H7 (cell line): ENCODE results near the gene ATP7A. TPM values are rescaled to one million over a fixed set of nuclear protein-coding genes. Genes with fewer than 3 reads are reported as not detected.
"Not testable (repeated sequence)": the region's sequence is repeated elsewhere in the genome, so short reads cannot be mapped to it uniquely, and the experiment has no call there.

Experiments
- DNase-seq: peaks from one replicate; pipeline ENCODE4 v3.0.0; 2012
- H3K27me3 ChIP-seq: 2 replicates; pipeline ENCODE4 v1.6.0; 2011; ENCODE audit warnings: mild to moderate bottlenecking, low read length; ENCODE audit not compliant: control insufficient read depth, insufficient read depth
- H3K36me3 ChIP-seq: replicated peaks from 2 replicates; pipeline ENCODE4 v1.5.1; 2011; ENCODE audit warnings: low read length; ENCODE audit not compliant: control insufficient read depth, insufficient read depth
- H3K4me3 ChIP-seq: 2 replicates; pipeline ENCODE4 v1.5.1; 2011; ENCODE audit warnings: low read depth, mild to moderate bottlenecking, control low read depth, low read length, moderate library complexity; ENCODE audit not compliant: insufficient read depth
- total RNA-seq: library from RNA; depleted of rRNA; stranded (reverse); fragments of >200 nt; shearing (Covaris generic); gene quantifications from 2 replicates; pipeline ENCODE4 v1.2.3, GENCODE V29; 2014

Gene ATP7A
- total RNA-seq, 1 experiment from 2014 or later: 2.1 TPM

- H3K4me3 ChIP-seq: no peak overlapping the region
- H3K27me3 ChIP-seq: no peaks in the 10 kb centered on the region
- no peaks in the 10 kb centered on the region for H3K36me3 ChIP-seq
- no peak for DNase-seq
These were observed 13.9 kb downstream of the ATP7A start for GRCh38 chrX:77924320-77924859.

GRCh38 chrX:77925764-77926163, 15.3 kb downstream of the ATP7A start:
- DNase-seq: no peak
- Histone ChIP-seq H3K4me3 (no peak overlapping the region), H3K27me3 (no peaks in the 10 kb centered on the region), H3K36me3 (no peaks in the 10 kb centered on the region)

- Histone ChIP-seq H3K36me3 (no peaks in the 10 kb centered on the region), H3K27me3 (no peaks in the 10 kb centered on the region), H3K4me3 (no peak overlapping the region)
- DNase-seq: no peak
These were observed 20.1 kb downstream of the ATP7A start for GRCh38 chrX:77930581-77930980.

GRCh38 chrX:77935886-77936285, 25.4 kb downstream of the ATP7A start:
- Histone ChIP-seq H3K36me3 (no peaks in the 10 kb centered on the region), H3K27me3 (no peaks in the 10 kb centered on the region), H3K4me3 (no peak overlapping the region)
- no peak for DNase-seq

- DNase-seq: no peak
- no peak overlapping the region for H3K4me3 ChIP-seq
- H3K27me3 ChIP-seq: no peaks in the 10 kb centered on the region
- no peaks in the 10 kb centered on the region for H3K36me3 ChIP-seq
These were observed 25.8 kb downstream of the ATP7A start for GRCh38 chrX:77936299-77936698.

GRCh38 chrX:77937291-77937690, 26.8 kb downstream of the ATP7A start:
- H3K4me3 ChIP-seq: no peak overlapping the region
- no peaks in the 10 kb centered on the region for H3K36me3 ChIP-seq
- no peak for DNase-seq
- no peaks in the 10 kb centered on the region for H3K27me3 ChIP-seq

- no peak overlapping the region for H3K4me3 ChIP-seq
- no peaks in the 10 kb centered on the region for H3K36me3 ChIP-seq
- no peak for DNase-seq
- H3K27me3 ChIP-seq: no peaks in the 10 kb centered on the region
These were observed 27.7 kb downstream of the ATP7A start for GRCh38 chrX:77938083-77938680.

GRCh38 chrX:77945031-77945430, 34.5 kb downstream of the ATP7A start:
- H3K36me3 ChIP-seq, H3K27me3 ChIP-seq, H3K4me3 ChIP-seq, DNase-seq: not testable (repeated sequence)

- Histone ChIP-seq H3K36me3 (no peaks in the 10 kb centered on the region), H3K4me3 (no peak overlapping the region), H3K27me3 (no peaks in the 10 kb centered on the region)
- DNase-seq: no peak
These were observed 35.5 kb downstream of the ATP7A start for GRCh38 chrX:77945910-77946545.

GRCh38 chrX:77946571-77946970, 36.1 kb downstream of the ATP7A start:
- Histone ChIP-seq H3K36me3 (no peaks in the 10 kb centered on the region), H3K27me3 (no peaks in the 10 kb centered on the region), H3K4me3 (no peak overlapping the region)
- DNase-seq: no peak

GRCh38 chrX:77949840-77950239, 39.3 kb downstream of the ATP7A start:
- DNase-seq: no peak
- Histone ChIP-seq H3K36me3 (no peaks in the 10 kb centered on the region), H3K27me3 (no peaks in the 10 kb centered on the region), H3K4me3 (no peak overlapping the region)

- no peaks in the 10 kb centered on the region for H3K27me3 ChIP-seq
- H3K4me3 ChIP-seq: no peak overlapping the region
- no peaks in the 10 kb centered on the region for H3K36me3 ChIP-seq
- DNase-seq: no peak
These were observed 41.7 kb downstream of the ATP7A start for GRCh38 chrX:77952173-77952572.

GRCh38 chrX:77953302-77953701, 42.8 kb downstream of the ATP7A start:
- H3K4me3 ChIP-seq: no peak overlapping the region
- DNase-seq: no peak
- no peaks in the 10 kb centered on the region for H3K36me3 ChIP-seq
- H3K27me3 ChIP-seq: no peaks in the 10 kb centered on the region

GRCh38 chrX:77953708-77954107, 43.2 kb downstream of the ATP7A start:
- Histone ChIP-seq H3K4me3 (no peak overlapping the region), H3K36me3 (no peaks in the 10 kb centered on the region), H3K27me3 (no peaks in the 10 kb centered on the region)
- DNase-seq: no peak

- no peak for DNase-seq
- H3K4me3 ChIP-seq: no peak overlapping the region
These were observed 50.1 kb downstream of the ATP7A start for GRCh38 chrX:77960567-77960966.

More at GRCh38 chrX:77960567-77960966, 50.1 kb downstream of the ATP7A start:
- no peaks in the 10 kb centered on the region for H3K27me3 ChIP-seq
- H3K36me3 ChIP-seq: no peaks in the 10 kb centered on the region
